Nephron progenitor cell (in vitro differentiated cells): Measurements from ENCODE around the gene CCDC82.

Experiments
- DNase-seq: peaks from one replicate; pipeline ENCODE4 v3.0.0; 2021
- H3K27ac Mint-ChIP-seq: 2 replicates; pipeline ENCODE4 v1.8.0; 2021; ENCODE audit warnings: mild to moderate bottlenecking, moderate library complexity, mixed read lengths
- H3K27me3 Mint-ChIP-seq: 2 replicates; pipeline ENCODE4 v1.8.0; 2021; ENCODE audit warnings: mild to moderate bottlenecking, low read depth, mixed read lengths; ENCODE audit not compliant: poor library complexity
- H3K36me3 Mint-ChIP-seq: 2 replicates; pipeline ENCODE4 v1.8.0; 2021; ENCODE audit warnings: low read depth, mixed read lengths
- H3K4me1 Mint-ChIP-seq: 2 replicates; pipeline ENCODE4 v1.8.0; 2021; ENCODE audit warnings: mixed read lengths
- H3K4me3 Mint-ChIP-seq: 2 replicates; pipeline ENCODE4 v1.8.0; 2021; ENCODE audit warnings: mild to moderate bottlenecking, moderate library complexity, mixed read lengths
- H3K9me3 Mint-ChIP-seq: 2 replicates; pipeline ENCODE4 v1.8.0; 2021; ENCODE audit warnings: mild to moderate bottlenecking, moderate library complexity, mixed read lengths
- CTCF ChIP-seq: fragments of 200-600 bp; sonication (generic); IDR thresholded peaks from 2 replicates; pipeline ENCODE4 v1.5.0; 2021; ENCODE audit warnings: antibody characterized with exemption

Gene CCDC82

GRCh38 chr11:96311120-96311568, 78.6 kb downstream of the CCDC82 start:
- H3K27ac Mint-ChIP-seq = no peak overlapping the region
- H3K27me3 Mint-ChIP-seq = no peaks in the 10 kb centered on the region
- H3K9me3 Mint-ChIP-seq = no peaks in the 10 kb centered on the region
- no peak for TF ChIP-seq CTCF
- peaks cover 6% of the 10 kb centered on the region for H3K36me3 Mint-ChIP-seq
- no peak for DNase-seq
- peaks cover 58% of the 10 kb centered on the region for H3K4me1 Mint-ChIP-seq
- H3K4me3 Mint-ChIP-seq = no peak overlapping the region

GRCh38 chr11:96310236-96310635, 79.5 kb downstream of the CCDC82 start:
- peaks cover 56% of the 10 kb centered on the region for H3K4me1 Mint-ChIP-seq
- TF ChIP-seq CTCF = no peak
- H3K4me3 Mint-ChIP-seq = no peak overlapping the region
- DNase-seq = no peak
- H3K27ac Mint-ChIP-seq = no peak overlapping the region
- H3K9me3 Mint-ChIP-seq = no peaks in the 10 kb centered on the region
- H3K27me3 Mint-ChIP-seq = no peaks in the 10 kb centered on the region
- H3K36me3 Mint-ChIP-seq = peaks cover 5% of the 10 kb centered on the region

- Mint-ChIP-seq H3K9me3 (no peaks in the 10 kb centered on the region), H3K27me3 (no peaks in the 10 kb centered on the region), H3K27ac (no peak overlapping the region)
These were observed 80.1 kb downstream of the CCDC82 start for GRCh38 chr11:96309643-96310017.

GRCh38 chr11:96309016-96309642, 80.6 kb downstream of the CCDC82 start:
- DNase-seq = no peak
- peaks cover 45% of the 10 kb centered on the region for H3K4me1 Mint-ChIP-seq
- H3K9me3 Mint-ChIP-seq = no peaks in the 10 kb centered on the region
- no peak for TF ChIP-seq CTCF
- peaks cover 5% of the 10 kb centered on the region for H3K36me3 Mint-ChIP-seq
- peak overlapping the region; percentile 57 for H3K27ac Mint-ChIP-seq
- H3K4me3 Mint-ChIP-seq = no peak overlapping the region
- no peaks in the 10 kb centered on the region for H3K27me3 Mint-ChIP-seq

More at GRCh38 chr11:96309643-96310017, 80.1 kb downstream of the CCDC82 start:
- no peak for DNase-seq
- peaks cover 50% of the 10 kb centered on the region for H3K4me1 Mint-ChIP-seq
- no peak for TF ChIP-seq CTCF
- H3K4me3 Mint-ChIP-seq = no peak overlapping the region
- peaks cover 5% of the 10 kb centered on the region for H3K36me3 Mint-ChIP-seq

- peaks cover 5% of the 10 kb centered on the region for H3K36me3 Mint-ChIP-seq
- DNase-seq = no peak
- peak overlapping the region; percentile 92 for H3K27ac Mint-ChIP-seq
- H3K9me3 Mint-ChIP-seq = no peaks in the 10 kb centered on the region
- peaks cover 2% of the 10 kb centered on the region for H3K27me3 Mint-ChIP-seq
- peak overlapping the region; percentile 63 for H3K4me3 Mint-ChIP-seq
- TF ChIP-seq CTCF = no peak
- H3K4me1 Mint-ChIP-seq = peaks cover 32% of the 10 kb centered on the region
These were observed 82.0 kb downstream of the CCDC82 start for GRCh38 chr11:96307776-96308140.
